GM18861 (cell line): Measurements from ENCODE around the gene IL3.

Source experiments
- ATAC-seq: cut with Tn5 transposase; IDR thresholded peaks from one replicate; pipeline ENCODE4 v1.9.1; 2021; ENCODE audit not compliant: unreplicated experiment

Gene IL3

GRCh38 chr5:132110930-132111329, 50.5 kb downstream of the IL3 start:
- no peak for ATAC-seq

GRCh38 chr5:132112111-132112510, 51.7 kb downstream of the IL3 start:
- no peak for ATAC-seq
